ENCODE results near the gene PROSER3. TPM values are rescaled to one million over a fixed set of nuclear protein-coding genes. Genes with fewer than 3 reads are reported as not detected.

PROSER3 gene
- total RNA-seq (10 to 100 TPM in 1 of 4 donors, 1 to 10 TPM in 3; 4.2 to 16.2 (median 9.0) TPM), polyA plus RNA-seq (10 to 100 TPM in 1 of 3 donors, 1 to 10 TPM in 2; 4.6 to 14.2 (median 5.3) TPM)
- long read RNA-seq, donor 1, partial matches to known transcripts, result 0 of 1 reads
- long read RNA-seq, donor 1, other reads (novel, unspliced or antisense), result 1 of 1 reads
- long read RNA-seq, donor 2, partial matches to known transcripts, result 0 of 3 reads
- long read RNA-seq, donor 2, other reads (novel, unspliced or antisense), result 3 of 3 reads

DNA sequence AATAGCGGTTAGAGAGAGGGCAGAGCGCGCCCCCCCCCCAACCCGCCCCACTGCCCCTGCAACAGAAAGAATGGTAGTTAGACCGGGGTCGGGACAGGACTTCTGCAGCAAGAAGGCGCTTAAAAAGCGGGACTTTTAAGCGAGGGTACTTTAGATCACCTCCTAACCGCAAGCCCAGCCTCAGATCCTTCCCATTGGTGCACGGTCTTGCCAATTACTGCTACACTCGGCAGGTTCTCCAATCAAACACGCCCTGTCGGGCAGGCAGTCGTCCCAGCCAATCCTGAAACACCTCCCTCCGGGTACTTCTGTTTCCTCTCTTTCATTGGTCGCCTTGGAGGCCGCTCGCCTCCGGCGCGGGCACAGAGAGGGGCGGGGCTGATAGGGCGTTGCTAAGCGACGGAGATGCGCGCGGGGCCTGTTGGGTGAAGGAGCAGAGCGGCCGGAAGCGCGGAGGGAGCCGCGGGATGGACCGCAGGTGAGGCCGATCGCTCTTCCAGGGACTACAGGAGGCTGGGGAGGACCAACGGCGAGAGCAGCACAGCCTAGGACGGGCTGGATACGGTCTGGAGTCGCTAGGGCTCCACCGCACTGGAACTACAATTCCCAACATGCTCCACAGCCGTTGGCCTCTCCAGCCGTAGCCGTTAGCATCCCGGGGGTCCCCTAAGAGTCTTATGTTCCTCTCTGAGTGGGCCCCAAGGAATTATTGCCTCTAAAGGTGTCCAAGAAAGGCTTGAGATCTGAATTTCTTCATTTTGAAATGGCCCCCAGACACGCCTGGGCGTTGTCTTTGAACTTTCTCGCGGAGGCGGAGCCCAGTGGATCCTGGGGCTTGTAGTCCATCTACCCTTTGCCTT lies at the start of gene PROSER3:
Gene PROSER3 (plus strand): TSS at position 428 of the 860 bp plus-strand sequence. CDS start 40 bp downstream, at position 468.
- Histone ChIP-seq H3K9me3 (no peaks in the 10 kb centered on the region), H3K27ac (peak within 1 kb of the TSS; percentile 94), H3K4me3 (peak within 1 kb of the TSS; percentile 83), H3K4me1 (peaks cover 14% of the 10 kb centered on the region), H3K36me3 (ENCODE audit: insufficient read depth in 1 of 2, low read depth in 1 of 2) (peaks cover 3 to 25% of the 10 kb centered on the region in 2 donors), H3K27me3 (ENCODE audit: insufficient read depth in 3 of 3, low read length in 2 of 3) (no peaks in the 10 kb centered on the region)
- TF ChIP-seq CTCF (IDR thresholded peaks at IDR 0.05), result no peak
- DNase-seq, result peak; percentile 97 to 99
- 0 to 1% (median 0%) methylated on average over 52 to 53 of the region's 53 CpGs for WGBS, 3 donors
- intact Hi-C loops (cut with DNase I), result loop anchor here in 1 of 2 donors (5.0 kb wide), 1 partner anchor 174 kb away; no protein-coding TSS in a partner anchor
- ATAC-seq, result peak; percentile 76 to 81 (median 79)

GRCh38 chr19:35708391-35708790 lies 49.6 kb upstream of the PROSER3 start:
- H3K4me1 ChIP-seq, result no peaks in the 10 kb centered on the region
- no peaks in the 10 kb centered on the region for H3K9me3 ChIP-seq
- no peaks in the 10 kb centered on the region for H3K27me3 ChIP-seq (ENCODE audit: insufficient read depth in 3 of 3, low read length in 2 of 3)
- intact Hi-C loops (cut with DNase I), result no loop called here
- 91 to 100% (median 95%) methylated on average over 1 of the region's 1 CpG for WGBS, 3 donors
- no peaks in the 10 kb centered on the region for H3K36me3 ChIP-seq (ENCODE audit: insufficient read depth in 1 of 2, low read depth in 1 of 2)
- H3K27ac ChIP-seq, result no peak overlapping the region
- ATAC-seq (no peak), DNase-seq (no peak)
- H3K4me3 ChIP-seq, result no peak overlapping the region
- no peak for TF ChIP-seq CTCF (IDR thresholded peaks at IDR 0.05)

DNA sequence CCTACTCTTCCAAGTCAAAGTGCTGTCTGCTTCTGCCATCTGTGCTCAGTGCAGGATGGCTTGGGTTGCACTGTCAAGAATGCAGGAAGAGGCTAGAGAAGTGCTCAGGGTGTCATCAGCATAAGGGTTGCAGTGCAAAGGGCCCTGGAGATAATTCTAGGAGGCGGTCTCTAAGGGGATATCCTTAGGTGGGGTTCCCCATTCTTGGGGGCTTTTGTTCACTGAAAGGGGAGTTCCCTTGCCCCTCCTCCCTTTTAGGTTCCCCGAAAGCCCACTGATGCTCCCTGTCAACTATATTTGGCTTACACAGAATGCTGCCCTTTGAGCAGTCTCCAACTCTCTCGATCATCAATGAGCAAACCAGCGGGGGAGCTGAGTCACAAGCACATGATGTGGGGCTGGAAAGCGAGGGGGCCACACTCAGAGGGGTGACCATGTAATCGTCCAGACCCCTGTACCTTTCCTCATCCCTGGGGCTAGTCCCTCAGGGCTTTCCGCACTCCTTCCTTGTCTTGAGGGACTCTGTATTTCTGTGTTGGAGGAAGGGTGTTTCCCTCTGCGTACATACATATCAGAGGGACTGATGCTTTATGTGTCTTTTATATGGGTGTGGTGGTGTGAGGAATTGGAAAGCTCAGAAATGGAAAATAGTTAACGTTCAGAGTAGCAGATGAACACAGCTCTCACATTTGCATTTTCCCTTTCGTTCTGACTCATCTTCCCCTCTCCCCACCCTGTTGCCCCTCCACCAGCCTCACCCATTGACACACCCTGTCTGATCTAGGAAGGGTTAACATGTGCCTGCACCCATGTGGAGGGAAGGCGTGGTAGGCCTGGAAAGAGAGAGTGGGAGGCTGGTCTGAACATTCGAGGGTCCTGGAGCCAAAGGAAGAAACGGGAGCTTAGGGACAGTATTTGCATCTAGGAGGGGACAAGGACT lies 46.9 kb upstream of the PROSER3 start:
- Histone ChIP-seq H3K27ac (no peak overlapping the region), H3K4me1 (peaks cover 9% of the 10 kb centered on the region), H3K9me3 (no peaks in the 10 kb centered on the region), H3K4me3 (no peak overlapping the region), H3K27me3 (ENCODE audit: insufficient read depth in 3 of 3, low read length in 2 of 3) (no peaks in the 10 kb centered on the region), H3K36me3 (ENCODE audit: insufficient read depth in 1 of 2, low read depth in 1 of 2) (no peaks in the 10 kb centered on the region)
- no peak for TF ChIP-seq CTCF (IDR thresholded peaks at IDR 0.05)
- DNase-seq (no peak), ATAC-seq (no peak)
- 55 to 64% (median 57%) methylated on average over 13 of the region's 13 CpGs for WGBS, 3 donors
- intact Hi-C loops (cut with DNase I), result no loop called here

DNA sequence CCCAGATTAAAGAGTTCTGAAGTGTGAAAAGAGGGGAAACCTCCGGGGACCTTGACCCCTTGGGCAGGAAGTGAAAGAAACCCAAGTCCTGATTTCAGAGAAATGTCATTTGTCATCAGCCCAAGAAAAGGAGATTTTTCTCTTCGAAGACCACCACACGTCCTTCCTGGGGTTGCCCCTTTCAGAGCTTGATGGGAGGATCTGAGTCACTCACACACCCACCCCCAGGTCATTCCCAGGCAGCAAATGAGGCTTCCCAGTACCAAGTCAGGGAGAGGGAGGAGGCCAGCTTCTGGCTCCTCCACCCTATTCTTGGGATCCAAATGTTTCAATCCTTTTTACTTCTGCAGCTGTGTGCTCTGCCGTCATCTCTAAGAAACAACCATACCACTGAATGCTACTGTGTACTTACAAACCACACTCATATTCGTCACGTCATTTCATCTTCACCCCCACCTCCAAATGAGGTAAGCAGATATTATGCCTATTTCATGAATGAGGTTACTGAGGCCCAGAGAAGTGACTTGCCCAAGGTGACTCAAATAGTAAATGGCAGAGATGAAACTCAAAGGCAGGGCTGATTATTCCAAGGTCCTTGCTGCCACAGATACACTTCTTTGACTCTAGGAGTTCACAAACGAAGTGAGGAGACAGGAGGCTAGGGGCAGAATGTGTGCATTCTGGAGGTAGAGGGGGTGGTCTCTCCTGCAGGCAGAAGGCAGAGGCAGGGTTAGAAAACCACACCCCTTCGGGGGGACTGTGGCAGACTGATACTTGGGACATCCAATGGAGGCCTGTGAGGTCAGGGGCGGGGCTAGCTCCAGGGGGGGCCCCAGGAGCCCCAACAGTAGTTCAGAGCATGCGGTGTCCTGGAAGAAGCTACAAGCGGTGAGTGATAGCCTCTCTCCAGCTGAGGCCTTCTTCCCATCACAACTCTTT lies 45.1 kb upstream of the PROSER3 start:
- H3K27ac ChIP-seq, result no peak overlapping the region
- DNase-seq (no peak), ATAC-seq (no peak)
- no peaks in the 10 kb centered on the region for H3K36me3 ChIP-seq (ENCODE audit: insufficient read depth in 1 of 2, low read depth in 1 of 2)
- no peak overlapping the region for H3K4me3 ChIP-seq
- H3K27me3 ChIP-seq (ENCODE audit: insufficient read depth in 3 of 3, low read length in 2 of 3), result no peaks in the 10 kb centered on the region
- no peak for TF ChIP-seq CTCF (IDR thresholded peaks at IDR 0.05)
- WGBS, 3 donors, result 70 to 81% (median 72%) methylated on average over 11 of the region's 11 CpGs
- H3K9me3 ChIP-seq, result no peaks in the 10 kb centered on the region
- intact Hi-C loops (cut with DNase I), result no loop called here
- peaks cover 10% of the 10 kb centered on the region for H3K4me1 ChIP-seq

All from psoas muscle (tissue), 8 donors.